ENCODE results near the gene NCOA6.

DNA sequence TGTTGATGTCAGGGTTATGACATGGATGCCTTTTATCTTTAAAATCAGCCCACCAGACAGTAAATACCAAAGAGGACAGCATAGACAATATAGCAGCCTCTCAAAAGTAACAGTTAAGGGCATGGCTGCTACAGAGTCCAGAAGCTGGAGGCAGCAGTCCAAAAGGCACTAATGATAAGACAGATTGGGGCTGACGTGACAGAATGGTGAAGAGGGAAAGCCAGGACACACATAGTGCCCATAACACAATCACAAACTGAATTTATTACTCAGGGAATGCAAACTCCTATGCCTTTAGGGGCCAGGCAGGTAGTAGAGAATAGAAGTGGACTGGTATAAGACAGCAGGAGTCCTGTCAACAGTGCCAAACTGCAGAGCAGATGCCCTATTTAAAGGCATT, 80.6 kb downstream of the NCOA6 start:
- TF ChIP-seq, protein P1, sequence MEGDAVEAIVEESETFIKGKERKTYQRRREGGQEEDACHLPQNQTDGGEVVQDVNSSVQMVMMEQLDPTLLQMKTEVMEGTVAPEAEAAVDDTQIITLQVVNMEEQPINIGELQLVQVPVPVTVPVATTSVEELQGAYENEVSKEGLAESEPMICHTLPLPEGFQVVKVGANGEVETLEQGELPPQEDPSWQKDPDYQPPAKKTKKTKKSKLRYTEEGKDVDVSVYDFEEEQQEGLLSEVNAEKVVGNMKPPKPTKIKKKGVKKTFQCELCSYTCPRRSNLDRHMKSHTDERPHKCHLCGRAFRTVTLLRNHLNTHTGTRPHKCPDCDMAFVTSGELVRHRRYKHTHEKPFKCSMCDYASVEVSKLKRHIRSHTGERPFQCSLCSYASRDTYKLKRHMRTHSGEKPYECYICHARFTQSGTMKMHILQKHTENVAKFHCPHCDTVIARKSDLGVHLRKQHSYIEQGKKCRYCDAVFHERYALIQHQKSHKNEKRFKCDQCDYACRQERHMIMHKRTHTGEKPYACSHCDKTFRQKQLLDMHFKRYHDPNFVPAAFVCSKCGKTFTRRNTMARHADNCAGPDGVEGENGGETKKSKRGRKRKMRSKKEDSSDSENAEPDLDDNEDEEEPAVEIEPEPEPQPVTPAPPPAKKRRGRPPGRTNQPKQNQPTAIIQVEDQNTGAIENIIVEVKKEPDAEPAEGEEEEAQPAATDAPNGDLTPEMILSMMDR (conservative IDR thresholded peaks at IDR 0.05 in 1 of 2, IDR thresholded peaks at IDR 0.05 in 1 of 2; ENCODE audit: low read depth in 1 of 2, low read length in 2 of 2), result no peak
- TF ChIP-seq EZH2 (IDR thresholded peaks at IDR 0.05; ENCODE audit: low read length, missing control alignments), result no peak
